HG03575 (cell line): ENCODE results near the gene CFAP70.

ENCODE experiments used
- ATAC-seq: cut with Tn5 transposase; IDR thresholded peaks from one replicate; pipeline ENCODE4 v1.9.1; 2021; ENCODE audit not compliant: unreplicated experiment, insufficient number of reproducible peaks, low FRiP score; ENCODE audit errors: extremely low read depth

The CFAP70 gene

DNA sequence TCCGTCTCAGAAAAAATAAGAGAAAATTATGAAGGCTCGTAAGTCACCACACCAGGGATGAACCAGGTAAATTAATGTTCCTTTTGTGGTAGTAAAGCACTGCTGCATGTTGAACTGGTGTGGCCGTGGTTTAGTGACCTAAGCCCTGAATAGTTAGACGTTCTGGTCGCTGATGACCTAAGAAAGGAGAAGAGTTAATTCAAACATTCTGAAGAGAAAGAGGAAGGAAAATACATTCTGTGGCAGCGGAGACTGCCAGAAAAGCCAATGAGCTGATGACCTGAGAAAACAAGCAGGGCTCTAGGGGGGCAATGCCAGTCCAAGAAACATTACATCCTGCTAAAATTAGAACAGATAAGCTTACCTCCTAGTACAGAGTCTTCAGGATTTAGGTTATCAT lies 129.1 kb downstream of the CFAP70 start:
- no peak for ATAC-seq

DNA sequence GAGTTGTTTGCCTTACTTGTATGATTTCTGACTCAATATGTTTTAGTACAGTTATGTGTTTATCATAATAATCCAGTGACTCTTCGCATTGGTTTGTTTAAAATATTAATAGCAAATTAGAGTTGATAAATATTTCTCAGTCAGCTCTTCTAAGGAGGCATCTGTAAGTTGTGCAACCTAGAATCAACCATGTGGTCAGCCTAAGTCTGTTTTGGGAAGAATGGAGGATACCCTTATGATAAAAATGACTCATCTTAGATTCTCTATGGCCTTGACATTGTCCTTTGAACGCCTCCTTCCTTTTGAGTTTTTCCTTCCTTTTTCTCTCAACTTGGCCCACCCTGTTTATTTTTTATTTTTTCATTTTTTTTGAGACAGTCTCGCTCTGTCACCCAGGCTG lies 130.4 kb downstream of the CFAP70 start:
- no peak for ATAC-seq

DNA sequence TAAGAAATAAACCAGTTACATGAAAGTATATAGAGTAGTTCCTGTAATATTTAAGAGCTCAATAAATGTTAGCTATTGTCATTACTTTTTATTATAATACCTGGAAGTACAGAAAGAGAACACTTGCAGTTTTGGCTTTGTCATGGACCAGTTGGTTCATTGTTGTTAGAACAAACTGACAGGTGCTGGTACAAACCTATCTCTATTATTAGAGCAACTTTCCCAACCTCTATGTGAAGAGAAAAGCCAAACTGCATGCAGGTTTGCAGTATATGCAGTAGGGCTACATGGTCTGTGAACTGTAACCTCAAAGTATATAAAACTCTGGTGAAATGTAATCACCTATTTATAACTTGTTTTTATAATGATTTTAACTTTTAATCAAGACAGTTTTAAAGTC lies 132.0 kb downstream of the CFAP70 start:
- no peak for ATAC-seq

DNA sequence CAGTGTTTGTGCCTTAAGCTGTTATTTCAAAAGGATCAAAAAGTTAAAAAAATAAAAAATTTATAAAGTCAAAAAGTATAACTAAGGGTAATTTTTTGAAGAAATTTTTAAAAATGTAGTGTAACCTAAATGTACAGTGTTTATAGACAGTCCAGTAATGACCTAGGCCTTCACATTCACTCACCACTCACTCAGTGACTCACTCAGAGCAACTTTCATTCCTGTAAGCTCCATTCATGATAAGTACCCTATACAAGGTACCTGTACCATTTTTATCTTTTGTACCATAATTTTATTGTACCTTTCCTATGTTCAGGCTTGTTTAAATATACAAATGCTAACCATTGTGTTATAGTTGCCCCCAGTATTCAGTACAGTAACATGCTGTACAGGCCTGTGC lies 133.1 kb downstream of the CFAP70 start:
- ATAC-seq, result no peak

DNA sequence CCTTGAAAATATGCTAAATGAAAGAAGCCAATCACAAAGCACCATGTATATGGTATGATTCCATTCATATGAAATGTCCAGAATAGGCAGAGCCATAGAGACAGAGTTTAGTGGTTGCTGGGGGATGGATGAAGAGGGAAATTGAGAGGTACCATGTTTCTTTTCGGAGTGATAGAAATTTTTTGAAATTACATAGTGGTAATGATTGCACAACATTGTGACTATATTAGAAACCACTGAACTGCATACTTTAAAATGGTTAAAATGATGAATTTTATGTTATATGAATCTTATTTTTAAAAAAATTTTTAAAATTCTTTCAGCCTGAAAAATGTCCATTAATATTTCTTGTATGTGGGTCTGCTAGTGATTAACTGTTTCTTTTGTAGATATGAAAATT lies 137.7 kb downstream of the CFAP70 start:
- no peak for ATAC-seq

DNA sequence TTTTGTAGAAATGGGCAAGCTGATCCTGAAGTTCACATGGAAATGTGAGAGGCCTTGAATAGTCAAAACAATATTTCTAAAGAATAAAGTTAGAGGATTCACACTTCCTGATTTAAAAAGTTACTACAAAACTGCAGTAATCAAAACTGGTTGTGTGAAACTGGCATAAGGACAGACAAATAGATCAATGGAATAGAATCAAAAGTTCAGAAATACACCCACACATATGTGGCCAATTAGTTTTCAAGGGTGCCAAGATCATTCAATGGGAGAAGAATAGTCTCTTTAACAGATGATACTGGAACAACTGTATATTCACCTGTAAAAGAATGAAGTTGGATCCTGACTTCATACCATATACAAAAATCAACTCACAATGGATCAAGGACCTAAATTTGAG lies 139.3 kb downstream of the CFAP70 start:
- no peak for ATAC-seq

DNA sequence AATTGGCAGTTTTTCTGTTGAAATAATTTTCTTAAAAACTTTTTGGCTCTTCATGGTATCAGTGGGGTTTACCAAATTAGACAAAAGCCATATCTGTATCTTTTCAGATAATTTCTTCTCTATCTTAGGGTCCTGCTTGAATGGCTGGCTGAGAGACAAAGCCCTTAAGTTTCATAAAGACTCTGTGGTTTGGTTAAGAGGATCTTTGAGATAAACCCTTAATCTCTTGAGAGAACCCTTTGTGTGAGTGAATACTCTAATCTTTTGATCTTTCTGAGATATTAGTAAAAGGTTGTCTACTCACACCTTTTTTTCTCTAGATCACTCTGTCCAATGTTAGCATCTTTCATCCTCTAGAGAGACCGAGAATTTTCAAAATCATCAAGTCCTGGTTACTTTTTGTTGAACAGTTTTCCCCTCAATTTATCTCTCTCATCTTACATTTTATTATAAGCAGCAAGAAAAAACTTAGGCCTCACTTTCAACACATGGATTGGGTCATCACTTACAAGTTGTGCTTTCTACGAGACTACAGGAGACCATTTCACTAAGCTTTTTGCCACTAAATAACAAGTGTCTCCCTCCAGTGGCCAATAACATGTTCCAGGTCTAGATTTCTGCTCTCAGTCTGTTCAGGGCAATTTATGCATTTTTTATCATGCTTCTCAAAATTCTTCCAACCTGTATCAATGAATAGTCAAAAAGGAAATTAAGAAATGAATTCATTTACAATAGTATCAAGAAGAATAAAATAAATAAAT lies 140.1 kb downstream of the CFAP70 start:
- no peak for ATAC-seq

DNA sequence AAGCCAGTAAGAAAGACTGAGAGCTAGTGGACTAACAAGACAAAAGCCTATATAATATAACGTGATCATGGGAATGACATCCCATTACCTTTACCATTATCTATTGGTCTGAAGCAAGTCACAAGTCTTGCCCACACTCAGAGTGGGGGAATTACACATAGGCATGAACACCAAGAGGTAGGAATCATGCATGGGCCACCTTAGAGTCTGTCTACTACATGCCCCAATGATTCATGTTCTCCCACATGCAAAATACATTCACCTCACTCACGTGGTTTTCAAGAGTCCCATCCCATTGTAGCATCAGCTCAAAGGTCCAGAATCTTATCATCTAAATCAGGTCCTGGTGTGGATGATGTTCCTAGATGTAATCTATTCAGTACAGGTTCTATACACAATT lies 141.0 kb downstream of the CFAP70 start:
- no peak for ATAC-seq

DNA sequence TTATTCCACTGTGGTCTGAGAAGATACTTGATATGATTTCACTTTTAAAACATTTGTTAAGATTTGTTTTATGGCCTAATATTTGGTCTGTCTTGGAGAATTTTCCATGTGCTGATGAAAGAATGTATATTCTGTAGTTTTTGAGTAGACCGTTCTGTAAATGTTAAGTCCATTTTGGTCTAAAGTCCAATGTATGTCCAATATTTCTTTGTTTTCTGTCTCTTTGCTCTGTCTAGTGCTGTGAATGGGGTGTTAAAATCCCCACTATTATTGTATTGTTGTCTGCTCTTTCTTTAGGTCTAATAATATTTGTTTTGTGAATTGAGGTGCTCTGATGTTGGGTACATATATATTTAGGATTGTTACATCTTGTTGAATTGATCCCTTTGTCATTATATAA lies 142.9 kb downstream of the CFAP70 start:
- no peak for ATAC-seq

DNA sequence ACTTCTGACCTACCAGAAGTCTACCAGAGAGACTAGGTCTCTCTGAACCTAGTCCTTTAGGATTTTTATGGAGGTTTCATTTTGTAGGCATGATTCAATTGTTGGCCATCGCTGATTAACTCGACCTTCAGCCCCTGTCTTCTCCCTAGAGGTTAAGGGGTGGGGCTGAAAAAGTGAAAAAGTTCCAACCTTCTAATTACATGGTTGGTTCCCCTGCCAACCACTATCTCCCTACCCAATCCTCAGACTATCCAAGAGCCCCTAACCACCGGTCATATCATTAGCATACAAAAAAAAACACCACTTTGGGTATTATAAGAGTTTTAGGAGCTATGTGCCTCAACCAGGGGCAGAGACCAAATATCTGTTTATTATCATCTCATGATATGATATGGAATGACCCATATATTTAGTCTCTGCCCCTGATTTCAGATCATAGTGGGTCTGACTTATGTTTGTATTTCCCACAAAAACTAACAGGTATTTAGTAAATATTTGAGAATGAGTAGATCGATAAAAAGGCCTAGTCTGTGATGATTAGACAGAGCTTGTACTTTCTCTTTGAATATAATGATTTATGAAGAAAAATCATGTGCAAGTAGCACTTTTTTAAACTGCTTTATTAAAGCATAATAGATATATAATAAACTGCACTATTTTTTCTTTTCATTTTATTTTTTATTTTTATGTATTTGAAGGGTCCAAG lies 147.4 kb downstream of the CFAP70 start:
- ATAC-seq, result no peak

DNA sequence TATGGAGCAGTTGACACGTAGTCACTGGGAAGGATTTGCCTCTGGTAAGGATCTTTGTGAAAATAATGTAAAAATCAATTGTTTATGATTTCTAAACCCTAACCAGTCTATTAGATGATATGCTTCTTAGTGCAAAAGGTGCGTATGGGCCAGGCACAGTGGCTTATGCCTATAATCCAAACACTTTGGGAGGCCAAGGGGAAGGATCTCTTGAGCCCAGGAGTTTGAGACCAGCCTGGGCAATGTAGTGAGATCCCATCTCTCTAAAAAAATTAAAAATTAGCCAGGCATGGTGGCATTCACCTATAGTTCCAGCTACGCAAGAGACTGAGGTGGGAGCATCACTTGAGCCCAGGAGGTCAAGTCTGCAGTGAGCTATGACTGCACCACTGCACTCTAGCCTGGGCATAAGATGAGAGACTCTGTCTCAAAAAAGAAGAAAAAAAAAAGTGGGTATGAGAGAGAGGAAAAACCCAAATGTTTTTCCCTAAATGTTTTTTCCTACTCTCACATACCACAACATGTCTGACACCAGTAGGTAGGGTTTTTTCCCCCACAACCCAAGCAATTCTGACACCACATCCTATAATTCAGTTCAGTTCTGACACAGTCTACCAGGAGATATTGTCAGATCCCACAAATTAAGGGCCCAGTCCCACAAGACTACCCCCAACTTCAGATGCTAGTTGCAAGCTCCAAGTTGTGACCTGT lies 148.1 kb downstream of the CFAP70 start:
- no peak for ATAC-seq

DNA sequence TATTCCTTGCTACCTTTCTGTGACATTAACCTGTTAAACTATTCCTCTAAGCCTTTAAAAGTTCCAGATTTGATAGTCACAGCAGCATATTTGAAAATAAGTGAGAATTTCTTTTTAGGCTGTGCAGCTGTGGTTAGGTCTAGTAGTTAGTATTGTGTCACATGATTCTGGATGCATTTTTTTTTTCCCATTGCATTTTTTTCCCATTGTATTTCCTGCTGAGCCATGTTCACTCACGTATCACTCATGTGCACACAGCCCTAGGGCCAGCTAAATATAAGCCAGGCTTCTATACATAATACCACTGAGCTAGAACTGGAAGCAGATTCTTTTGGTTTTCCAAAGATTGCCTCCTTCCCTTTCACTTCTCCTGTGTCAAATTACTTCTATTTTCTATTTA lies 149.0 kb downstream of the CFAP70 start:
- ATAC-seq, result no peak

DNA sequence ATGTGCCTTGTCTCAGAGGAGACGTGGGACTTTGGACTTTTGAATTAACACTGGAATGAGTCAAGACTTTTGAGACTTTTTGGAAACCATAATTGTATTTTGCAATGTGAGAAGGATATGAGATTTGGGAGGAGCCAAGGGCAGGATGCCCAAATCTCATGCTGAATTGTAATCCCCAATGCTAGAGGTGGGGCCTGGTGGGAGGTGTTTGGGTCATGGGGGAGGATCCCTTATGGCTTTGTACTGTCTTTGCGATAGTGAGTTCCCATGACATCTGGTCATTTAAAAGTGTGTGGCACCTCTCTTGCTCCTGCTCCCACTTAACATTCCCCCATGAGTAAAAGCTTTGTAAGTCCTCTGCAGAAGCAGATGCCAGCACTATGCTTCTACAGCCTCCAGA lies 150.8 kb downstream of the CFAP70 start:
- no peak for ATAC-seq

DNA sequence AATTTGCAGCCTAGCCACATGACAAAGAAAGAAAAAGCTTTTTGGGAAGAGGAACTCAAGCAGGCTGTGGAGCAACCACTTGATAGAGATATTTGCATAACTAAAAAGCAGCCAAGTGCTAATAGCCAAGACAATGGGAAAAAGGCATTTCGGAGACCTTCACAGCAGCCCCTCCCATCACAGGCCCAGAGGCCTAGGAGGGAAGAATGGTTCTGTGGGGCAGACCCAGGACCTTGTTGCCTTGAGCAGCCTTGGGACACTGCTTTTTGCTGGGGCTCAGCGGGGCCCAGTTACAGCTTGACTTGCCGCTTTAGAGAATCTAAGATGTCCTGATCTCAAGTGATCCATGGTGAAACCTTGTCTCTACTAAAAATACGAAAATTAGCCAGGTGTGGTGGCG lies 152.3 kb downstream of the CFAP70 start:
- ATAC-seq, result no peak

DNA sequence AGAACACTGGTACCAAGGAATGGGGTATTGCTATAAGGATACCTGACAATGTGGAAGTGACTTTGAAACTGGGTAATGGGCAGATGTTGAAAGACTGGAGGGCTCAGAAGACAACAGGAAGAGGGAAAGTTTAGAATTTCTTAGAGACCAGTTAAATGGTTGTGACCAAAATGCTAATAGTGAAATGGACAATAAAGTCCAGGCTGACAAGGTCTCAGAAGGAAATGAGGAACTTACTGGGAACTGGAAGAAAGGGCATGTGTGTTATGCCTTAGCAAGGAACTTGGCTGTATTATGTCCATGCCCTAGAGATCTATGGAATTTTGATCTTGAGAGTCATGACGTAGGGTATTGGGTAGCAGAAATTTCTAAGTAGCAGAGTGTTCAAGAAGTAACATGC lies 152.8 kb downstream of the CFAP70 start:
- ATAC-seq, result no peak

DNA sequence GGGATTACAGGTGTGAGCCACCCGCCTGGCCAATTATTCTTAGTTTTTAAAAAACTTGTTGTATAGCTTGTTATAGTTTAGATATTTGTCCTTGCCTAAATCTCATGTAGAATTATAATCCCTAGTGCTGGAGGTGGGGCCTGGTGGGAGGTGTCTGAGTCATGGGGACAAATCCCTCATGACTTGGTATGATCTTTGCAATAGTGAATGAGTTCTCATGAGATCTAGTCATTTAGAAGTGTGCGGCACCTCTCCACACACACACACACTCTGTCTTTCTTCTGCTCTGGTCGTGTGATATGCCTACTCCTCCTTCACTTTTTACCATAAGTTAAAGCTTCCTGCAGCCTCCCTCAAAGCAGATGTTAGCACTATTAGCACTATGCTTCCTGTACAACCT lies 153.6 kb downstream of the CFAP70 start:
- no peak for ATAC-seq
